Stimulated activated CD4-positive, alpha-beta T cell treated with anti-CD3 and anti-CD28 coated beads, Interleukin-15, amount 100 ng/mL, for 48 hours (primary cell): ENCODE data around the gene IARS1.
A peak's percentile ranks its signal among the peaks of the same experiment; 100 is the strongest.

Experiments used
- DNase-seq, 2 donors: peaks; one replicate each; pipeline ENCODE4 v3.0.0-alpha.2; 2020; ENCODE audit warnings: low read depth in 2 of 2

IARS1 gene

GRCh38 chr9:92293452-92294296 lies at the start of gene IARS1:
Gene IARS1, minus strand, starts transcription at chr9:92293697. Its CDS starts 4,278 bp downstream, at chr9:92289419.
- peak; percentile 98 to 99 for DNase-seq

DNA sequence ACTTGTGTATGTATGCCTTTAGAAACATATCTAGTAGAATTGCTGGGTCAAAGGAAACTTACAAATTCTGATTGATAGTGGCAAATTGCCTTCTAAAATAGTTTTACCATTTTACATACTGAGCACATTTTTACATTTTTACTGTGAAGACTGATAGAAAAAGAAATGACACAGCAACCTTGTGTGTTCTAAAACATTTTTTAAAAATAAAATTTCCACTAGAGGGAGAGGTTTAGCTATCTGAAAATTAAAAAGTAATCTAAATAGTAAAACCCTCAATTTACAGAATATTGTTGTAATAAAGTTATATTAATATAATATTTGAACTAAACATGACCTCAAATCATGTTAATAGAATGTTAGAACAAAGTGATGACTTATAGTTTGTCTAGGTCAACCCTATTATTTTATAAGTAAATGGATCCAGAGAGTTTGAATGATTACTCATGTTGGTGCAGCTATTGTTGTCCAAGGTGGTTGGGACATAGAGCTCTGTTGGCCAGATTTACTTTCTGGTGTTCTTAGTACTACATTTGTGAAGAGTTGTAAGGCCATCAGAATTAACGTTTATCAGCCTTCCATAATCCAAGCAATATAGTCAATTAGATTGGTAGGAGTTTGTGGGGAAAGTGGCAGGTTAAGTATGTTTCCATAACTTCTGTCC lies 49.5 kb upstream of the IARS1 start:
- no peak for DNase-seq

DNA sequence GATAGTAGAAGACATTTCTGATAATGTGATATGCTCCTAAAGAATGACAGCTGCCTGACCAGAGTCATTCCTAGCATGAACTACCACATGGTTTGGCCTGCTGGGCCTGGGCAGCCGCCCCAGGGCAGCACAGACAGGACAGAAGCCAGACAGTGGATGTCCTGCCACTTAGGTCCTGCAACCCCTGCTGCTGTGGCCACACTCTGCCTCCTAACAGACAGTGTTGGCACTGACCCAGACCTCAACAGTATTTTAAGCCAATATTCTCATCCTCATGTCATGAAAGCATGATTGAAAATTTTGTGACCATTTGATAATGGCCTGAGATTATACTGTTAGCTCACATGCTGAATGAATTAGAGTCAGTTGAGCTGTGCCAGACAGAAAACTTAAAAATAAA lies 48.1 kb upstream of the IARS1 start:
- DNase-seq, result no peak

GRCh38 chr9:92333282-92333634 lies 39.8 kb upstream of the IARS1 start:
- no peak for DNase-seq

- DNase-seq, result no peak
These were observed 39.2 kb upstream of the IARS1 start for GRCh38 chr9:92332577-92333281.

- DNase-seq, result no peak
These were observed 34.7 kb upstream of the IARS1 start for GRCh38 chr9:92328225-92328624.

DNA sequence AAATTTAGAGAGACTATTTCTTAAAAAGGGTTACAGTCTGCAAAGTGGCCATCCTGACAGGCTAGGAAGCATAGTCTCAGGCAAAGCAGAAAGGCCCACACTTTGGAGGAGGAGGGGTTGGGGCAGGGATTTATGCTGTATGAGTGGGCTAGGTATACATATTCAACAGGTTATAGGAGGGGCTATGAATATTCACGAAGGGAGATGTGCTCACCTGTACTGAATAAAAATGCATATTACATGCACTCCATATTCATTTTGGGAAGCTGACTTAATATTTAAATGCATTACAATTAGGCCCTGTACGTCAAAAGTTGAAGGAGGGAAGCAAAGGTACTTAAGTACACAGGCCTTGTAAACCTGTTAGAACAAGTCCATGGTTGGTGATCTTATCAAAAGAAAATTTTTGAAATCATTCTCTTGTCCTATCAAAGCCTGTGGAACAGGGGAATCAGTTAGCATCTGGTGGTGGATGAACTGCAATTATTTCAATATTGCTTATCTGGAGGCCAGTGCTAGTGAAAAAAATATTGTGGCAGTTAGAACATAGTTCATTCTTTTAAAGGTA lies 33.9 kb upstream of the IARS1 start:
- DNase-seq, result no peak

DNA sequence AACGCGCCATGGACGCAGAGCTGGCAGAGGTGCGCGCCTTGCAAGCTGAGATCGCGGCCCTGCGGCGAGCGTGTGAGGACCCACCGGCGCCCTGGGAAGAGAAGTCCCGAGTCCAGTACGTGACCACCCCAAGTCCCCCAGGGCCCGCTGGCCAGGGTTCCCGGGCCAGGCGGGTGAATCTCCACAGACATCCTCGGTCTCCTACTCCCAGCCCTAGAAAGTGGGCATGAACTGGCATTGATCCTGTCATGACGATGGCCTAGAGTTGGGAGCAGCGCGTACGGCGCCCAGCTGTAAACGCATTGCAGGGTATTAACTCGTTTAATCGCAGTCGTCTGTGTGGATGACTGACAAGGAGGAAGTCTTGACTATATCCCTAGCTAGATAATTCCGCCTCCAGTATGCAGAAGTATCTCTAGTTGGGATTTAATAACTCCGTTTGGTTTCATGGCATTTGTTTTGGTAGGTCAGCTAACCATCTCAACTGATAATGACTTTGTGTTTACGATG lies 32.5 kb upstream of the IARS1 start:
- no peak for DNase-seq

GRCh38 chr9:92325269-92325990 lies 31.9 kb upstream of the IARS1 start, which contains the start of the genes CENPP and NOL8:
Gene CENPP, plus strand, starts transcription at chr9:92325953.
Gene NOL8, minus strand, starts transcription at chr9:92325350. Its CDS starts 1,189 bp downstream, at chr9:92324161.
- DNase-seq, result peak; percentile 68 to 75

GRCh38 chr9:92324889-92325268 lies 31.4 kb upstream of the IARS1 start:
- no peak for DNase-seq

- DNase-seq, result no peak
These were observed 30.9 kb upstream of the IARS1 start for GRCh38 chr9:92324431-92324830.

DNA sequence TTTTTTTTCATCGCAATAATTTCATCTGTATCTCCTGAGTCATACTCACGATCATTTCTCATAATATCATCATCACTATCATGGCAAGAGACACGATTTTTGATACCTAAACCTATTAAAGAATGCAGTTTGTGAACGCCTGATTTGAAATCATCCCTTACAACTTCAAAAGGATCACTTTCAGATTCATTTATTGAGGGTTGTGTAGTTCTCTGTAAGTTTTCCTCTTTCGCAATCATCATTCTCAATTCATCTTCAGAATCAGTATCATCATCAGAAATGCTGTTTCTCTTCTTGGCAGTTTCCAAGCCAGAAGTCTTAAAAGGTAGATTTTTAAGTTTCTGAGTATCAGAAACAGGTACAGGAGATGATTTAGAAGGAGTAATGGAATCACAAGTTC lies 22.0 kb upstream of the IARS1 start:
- no peak for DNase-seq

DNA sequence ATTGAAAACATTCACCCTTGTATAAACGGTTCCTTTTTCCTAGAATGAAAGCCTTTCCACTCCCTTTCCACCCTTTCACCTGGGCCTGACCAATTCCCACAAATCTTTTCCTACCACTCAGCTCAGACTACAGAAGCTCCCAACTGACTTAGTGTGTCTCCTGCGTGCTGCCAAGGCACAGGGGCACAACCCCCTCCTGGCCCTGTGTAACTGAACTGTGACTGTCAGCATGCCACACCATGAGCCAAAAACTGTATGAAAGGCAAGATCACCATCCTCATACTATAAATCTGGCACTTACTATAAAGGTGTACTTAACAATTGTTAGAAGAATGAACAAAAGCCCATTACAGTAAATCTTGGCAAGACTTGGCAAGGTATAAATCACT lies 20.1 kb upstream of the IARS1 start:
- no peak for DNase-seq

DNA sequence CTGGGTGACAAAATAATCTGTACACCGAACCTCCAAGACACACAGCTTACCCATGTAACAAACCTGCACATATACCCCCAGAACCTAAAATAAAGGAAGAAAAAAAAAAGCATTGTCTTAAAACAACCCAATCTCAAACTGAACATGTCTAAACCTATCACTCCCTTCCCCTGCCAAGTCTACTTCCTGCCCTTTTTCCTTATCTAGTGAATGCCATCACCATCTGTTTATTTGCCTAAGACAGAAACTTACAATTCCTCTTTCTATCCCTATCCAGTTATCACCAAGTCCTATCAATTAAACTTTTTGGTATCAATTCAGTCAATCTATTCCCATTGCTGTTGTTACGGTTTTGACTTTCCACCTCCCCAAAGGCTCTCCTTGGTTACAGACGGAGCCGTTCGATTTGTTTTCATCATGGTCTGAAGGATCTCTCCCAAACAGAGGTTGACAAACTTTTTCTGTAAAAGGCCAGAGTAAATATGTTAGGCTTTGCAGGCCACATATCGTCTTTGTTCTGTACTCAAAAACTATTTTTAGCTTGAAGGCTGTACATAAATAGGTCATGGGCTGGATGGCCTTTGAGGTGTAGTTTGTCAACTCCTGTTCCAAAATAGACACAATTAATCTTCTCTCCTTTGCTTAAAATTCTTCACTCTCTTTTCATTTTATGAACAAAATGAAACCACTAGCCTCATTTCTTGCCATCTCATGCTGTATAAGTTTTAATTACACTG lies 19.6 kb upstream of the IARS1 start:
- no peak for DNase-seq

- no peak for DNase-seq
These were observed 17.1 kb upstream of the IARS1 start for GRCh38 chr9:92310562-92310961.

GRCh38 chr9:92308893-92309292 lies 15.4 kb upstream of the IARS1 start:
- no peak for DNase-seq

DNA sequence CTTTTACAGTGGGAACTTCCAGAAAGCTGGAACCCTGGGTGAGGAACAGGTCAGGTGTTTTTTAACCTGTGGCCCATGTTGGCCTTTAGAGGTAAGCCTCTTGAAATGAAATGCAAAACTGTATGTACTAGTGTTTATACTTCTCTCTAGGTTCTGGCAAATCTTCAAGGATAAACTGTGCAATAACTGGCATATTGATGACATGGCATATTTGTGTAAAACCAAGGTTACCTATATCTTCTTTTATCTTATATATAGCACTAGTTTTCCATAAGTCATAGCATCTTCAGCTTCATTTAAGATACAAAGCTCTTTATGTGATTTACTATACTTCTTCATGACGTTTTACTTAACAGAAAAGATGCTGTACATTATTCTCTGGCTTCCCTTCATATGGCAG lies 7.4 kb upstream of the IARS1 start:
- no peak for DNase-seq

GRCh38 chr9:92299116-92299515 lies 5.6 kb upstream of the IARS1 start:
- DNase-seq, result no peak

DNA sequence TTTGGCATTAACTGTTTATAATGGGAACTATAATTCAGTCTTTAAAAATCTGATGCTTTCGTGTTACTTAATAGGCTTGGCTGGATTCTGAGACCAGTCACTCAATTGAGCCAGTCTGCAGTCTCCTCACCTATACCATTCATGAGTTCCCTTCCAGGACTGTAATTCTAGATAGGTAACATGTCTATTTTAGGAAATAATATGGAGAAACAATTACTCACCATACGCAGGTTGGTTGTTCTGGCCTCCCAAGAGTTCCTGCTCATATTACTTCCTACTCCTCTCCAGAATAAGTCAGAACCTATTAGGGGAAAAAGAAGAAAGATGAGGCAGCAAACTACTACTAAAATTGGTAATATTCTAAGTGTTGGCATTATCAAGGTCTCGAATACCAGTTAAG lies 4.5 kb upstream of the IARS1 start:
- DNase-seq, result no peak

GRCh38 chr9:92297611-92298010 lies 4.1 kb upstream of the IARS1 start:
- DNase-seq, result no peak

- DNase-seq, result no peak
These were observed 2.3 kb upstream of the IARS1 start for GRCh38 chr9:92295827-92296258.
